WERI-Rb-1 (cell line): Measurements from ENCODE around the gene RICTOR.

ENCODE experiments used
- DNase-seq: peaks from one replicate; pipeline ENCODE4 v3.0.0-alpha.2; 2020
- H3K27ac ChIP-seq: fragments of 250-450 bp; sonication (Bioruptor Pico); 2 replicates; pipeline ENCODE4 v1.5.1; 2020; ENCODE audit warnings: mild to moderate bottlenecking, moderate library complexity
- H3K27me3 ChIP-seq: fragments of 250-450 bp; sonication (Bioruptor Pico); 2 replicates; pipeline ENCODE4 v1.5.1; 2021; ENCODE audit warnings: mild to moderate bottlenecking, low read depth, moderate library complexity; ENCODE audit not compliant: insufficient read depth, severe bottlenecking
- H3K36me3 ChIP-seq: fragments of 250-450 bp; sonication (Bioruptor Pico); 2 replicates; pipeline ENCODE4 v1.5.1; 2020; ENCODE audit warnings: mild to moderate bottlenecking, moderate library complexity
- H3K4me3 ChIP-seq: 2 replicates; pipeline ENCODE4 v1.5.1; 2011; ENCODE audit warnings: low read depth, mild to moderate bottlenecking, control low read depth, low read length
- H3K9me3 ChIP-seq: fragments of 250-450 bp; sonication (Bioruptor Pico); 2 replicates; pipeline ENCODE4 v1.5.1; 2021; ENCODE audit warnings: mild to moderate bottlenecking, moderate library complexity; ENCODE audit not compliant: severe bottlenecking
- TF ChIP-seq, protein P1 (sequence below): IDR thresholded peaks from 2 replicates; pipeline ENCODE4 v1.5.1; 2011; ENCODE audit warnings: low read depth, mild to moderate bottlenecking, control low read depth, inconsistent platforms, low read length

Gene RICTOR

DNA sequence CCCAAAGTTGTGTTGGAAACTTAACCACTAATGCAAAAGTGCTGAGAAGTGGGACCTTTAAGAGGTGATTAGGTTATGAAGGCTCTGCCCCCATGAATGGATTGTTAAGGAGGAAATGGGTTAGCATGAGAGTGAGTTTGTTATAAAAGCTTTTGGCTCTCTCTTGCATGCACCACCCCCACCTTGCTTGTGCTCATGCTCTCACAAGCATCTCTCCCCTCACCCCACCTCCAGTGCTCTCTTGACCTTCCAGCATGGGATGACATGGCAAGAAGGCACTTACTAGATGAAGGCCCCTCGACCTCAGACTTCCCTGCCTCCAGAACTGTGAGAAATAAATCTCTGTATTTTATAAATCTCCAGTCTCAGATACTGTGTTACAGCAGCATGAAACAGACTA, 52.8 kb downstream of the RICTOR start:
- TF ChIP-seq, protein P1, sequence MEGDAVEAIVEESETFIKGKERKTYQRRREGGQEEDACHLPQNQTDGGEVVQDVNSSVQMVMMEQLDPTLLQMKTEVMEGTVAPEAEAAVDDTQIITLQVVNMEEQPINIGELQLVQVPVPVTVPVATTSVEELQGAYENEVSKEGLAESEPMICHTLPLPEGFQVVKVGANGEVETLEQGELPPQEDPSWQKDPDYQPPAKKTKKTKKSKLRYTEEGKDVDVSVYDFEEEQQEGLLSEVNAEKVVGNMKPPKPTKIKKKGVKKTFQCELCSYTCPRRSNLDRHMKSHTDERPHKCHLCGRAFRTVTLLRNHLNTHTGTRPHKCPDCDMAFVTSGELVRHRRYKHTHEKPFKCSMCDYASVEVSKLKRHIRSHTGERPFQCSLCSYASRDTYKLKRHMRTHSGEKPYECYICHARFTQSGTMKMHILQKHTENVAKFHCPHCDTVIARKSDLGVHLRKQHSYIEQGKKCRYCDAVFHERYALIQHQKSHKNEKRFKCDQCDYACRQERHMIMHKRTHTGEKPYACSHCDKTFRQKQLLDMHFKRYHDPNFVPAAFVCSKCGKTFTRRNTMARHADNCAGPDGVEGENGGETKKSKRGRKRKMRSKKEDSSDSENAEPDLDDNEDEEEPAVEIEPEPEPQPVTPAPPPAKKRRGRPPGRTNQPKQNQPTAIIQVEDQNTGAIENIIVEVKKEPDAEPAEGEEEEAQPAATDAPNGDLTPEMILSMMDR = no peak
- no peak for DNase-seq
- Histone ChIP-seq H3K36me3 (peaks cover 5% of the 10 kb centered on the region), H3K9me3 (peaks cover 2% of the 10 kb centered on the region), H3K27me3 (no peaks in the 10 kb centered on the region), H3K4me3 (no peak overlapping the region), H3K27ac (no peak overlapping the region)

DNA sequence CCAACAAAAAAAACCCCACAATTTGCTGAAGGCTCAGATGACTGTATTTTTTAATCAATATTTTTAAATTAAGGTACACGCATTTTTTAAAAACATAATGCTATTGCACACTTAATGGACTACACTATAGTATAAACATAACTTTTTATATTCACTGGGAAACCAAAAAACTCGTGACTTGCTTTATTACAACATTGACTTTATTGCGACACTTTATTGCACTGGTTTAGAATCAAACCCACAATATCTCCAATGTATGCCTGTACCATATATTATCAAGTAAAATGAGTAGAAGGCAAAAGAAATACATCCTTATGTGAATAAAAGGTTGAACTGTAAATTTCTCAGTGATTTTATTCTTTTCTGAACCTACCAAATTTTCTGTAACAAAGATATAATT, 53.7 kb downstream of the RICTOR start:
- no peak for DNase-seq

DNA sequence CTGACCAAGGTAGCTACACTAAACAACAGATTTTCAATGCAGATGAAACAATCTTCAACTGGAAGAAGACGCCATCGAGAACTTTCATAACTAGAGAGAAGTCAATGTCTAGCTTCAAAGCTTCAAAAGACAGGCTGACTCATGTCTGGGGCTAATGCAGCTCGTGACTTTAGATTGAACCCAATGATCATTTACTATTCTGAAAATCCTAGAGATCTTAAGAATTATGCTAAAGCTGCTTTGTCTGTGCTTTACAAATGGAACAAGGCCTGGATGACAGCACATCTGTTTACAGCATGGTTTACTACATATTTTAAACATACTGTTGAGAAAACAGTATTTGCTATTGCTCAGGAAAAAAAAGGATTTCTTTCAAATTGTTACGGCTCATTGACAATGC, 54.9 kb downstream of the RICTOR start:
- Histone ChIP-seq H3K27me3 (no peaks in the 10 kb centered on the region), H3K27ac (peak overlapping the region; percentile 31), H3K36me3 (peaks cover 5% of the 10 kb centered on the region), H3K4me3 (no peak overlapping the region), H3K9me3 (no peaks in the 10 kb centered on the region)
- TF ChIP-seq, protein P1 = no peak
- DNase-seq = peak; percentile 16

More for the DNA sequence above, 53.7 kb downstream of the RICTOR start:
- H3K27me3 ChIP-seq = no peaks in the 10 kb centered on the region
- no peak overlapping the region for H3K4me3 ChIP-seq
- no peak overlapping the region for H3K27ac ChIP-seq
- TF ChIP-seq, protein P1 = no peak
- H3K9me3 ChIP-seq = no peaks in the 10 kb centered on the region
- peaks cover 5% of the 10 kb centered on the region for H3K36me3 ChIP-seq

DNA sequence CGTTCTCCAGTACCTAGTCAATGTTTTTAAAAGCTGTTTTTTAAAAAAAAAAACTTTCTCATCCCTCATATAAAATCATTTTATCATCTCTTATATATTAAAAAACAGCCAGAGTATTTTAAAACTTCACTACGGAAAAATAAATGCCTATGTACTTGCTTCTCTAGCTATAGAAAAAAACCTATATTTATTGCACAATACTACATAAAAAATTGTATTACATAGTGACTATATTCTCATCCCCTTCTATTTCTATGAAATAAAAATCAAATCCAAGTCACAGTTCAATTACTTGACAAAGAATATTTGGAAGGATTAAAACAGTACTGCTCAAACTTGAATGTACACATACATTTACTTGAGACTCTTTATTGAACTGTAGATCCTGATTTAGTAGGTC, 56.7 kb downstream of the RICTOR start:
- Histone ChIP-seq H3K36me3 (peaks cover 5% of the 10 kb centered on the region), H3K4me3 (no peak overlapping the region), H3K27ac (no peak overlapping the region), H3K27me3 (no peaks in the 10 kb centered on the region), H3K9me3 (no peaks in the 10 kb centered on the region)
- no peak for DNase-seq
- TF ChIP-seq, protein P1 = no peak

DNA sequence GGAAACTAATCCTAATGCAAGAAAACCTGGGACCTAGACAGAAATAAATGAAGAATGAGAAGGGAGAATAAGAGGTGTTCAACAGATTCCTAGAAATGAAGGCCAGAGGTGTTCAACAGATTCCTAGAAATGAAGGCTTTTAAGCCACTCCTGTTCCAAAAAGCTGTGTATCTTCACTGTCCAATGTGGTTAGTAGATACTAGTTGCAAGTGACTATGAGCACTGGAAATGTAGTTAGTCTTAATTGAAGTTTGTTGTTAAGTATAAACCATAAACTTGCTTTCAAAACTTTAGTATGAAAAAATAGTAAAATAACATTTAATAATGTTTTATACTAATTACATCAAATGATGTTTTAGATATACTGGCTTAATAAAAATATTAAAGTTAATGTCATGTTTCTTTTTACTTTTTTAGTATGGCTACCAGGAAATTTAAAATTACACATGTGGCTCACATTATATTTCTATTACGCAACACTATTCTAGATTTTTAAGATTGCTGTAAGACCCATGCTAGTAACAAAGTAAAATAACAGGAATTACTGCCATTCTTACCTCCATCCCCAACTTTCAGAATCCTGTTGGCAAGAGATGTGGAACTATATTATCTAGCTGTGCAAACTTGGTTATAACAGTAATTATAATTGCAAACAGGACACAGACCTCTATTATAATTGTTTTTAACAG, 57.5 kb downstream of the RICTOR start:
- Histone ChIP-seq H3K9me3 (peaks cover 2% of the 10 kb centered on the region), H3K27ac (peak overlapping the region; percentile 79), H3K36me3 (peaks cover 11% of the 10 kb centered on the region), H3K4me3 (no peak overlapping the region), H3K27me3 (no peaks in the 10 kb centered on the region)
- DNase-seq = no peak
- TF ChIP-seq, protein P1 = no peak
